ENCODE data around the gene MITF. TPM values are rescaled to one million over a fixed set of nuclear protein-coding genes. Genes with fewer than 3 reads are reported as not detected.

Gene MITF
- total RNA-seq, 1 experiment from 2014 or later, result 1.9 TPM

DNA sequence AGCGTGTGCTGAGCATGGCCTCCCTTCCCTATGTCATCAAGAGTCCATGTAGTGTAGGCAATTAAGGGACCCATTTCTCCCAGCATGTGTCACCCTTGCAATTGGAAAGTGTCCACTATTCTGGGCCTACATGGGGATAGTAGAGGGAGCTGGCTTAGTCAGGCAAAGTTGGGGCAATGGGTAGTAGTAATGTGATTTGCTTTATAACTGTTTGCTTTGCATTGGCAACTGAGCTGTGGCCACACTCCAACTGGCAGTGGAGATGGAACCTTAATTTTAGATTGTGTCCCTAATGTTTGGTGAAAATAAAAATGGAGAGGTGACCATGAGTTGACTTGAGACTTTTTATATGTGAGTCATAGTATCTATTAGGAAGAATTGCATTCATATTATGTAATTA, 162.5 kb downstream of the MITF start:
- Histone ChIP-seq H3K79me2 (ENCODE audit: insufficient read depth, low read length) (no peaks in the 10 kb centered on the region), H3K9me2 (ENCODE audit: insufficient read depth) (no peaks in the 10 kb centered on the region), H4K20me1 (ENCODE audit: insufficient read depth) (no peaks in the 10 kb centered on the region), H3K36me3 (ENCODE audit: control insufficient read depth in 1 of 2, insufficient read depth in 2 of 2, low read length in 2 of 2) (no peaks in the 10 kb centered on the region), H3K9ac (ENCODE audit: low read length) (no peak overlapping the region), H3K27ac (ENCODE audit: low read depth, low read length) (no peak overlapping the region), H3K4me1 (ENCODE audit: control insufficient read depth in 1 of 2, insufficient read depth in 2 of 2, low read length in 2 of 2) (no peaks in the 10 kb centered on the region), H3K27me3 (ENCODE audit: insufficient read depth, low read length) (no peaks in the 10 kb centered on the region), H3K4me2 (ENCODE audit: low read length) (no peak overlapping the region), H2AFZ (ENCODE audit: low read depth, low read length, poor library complexity, severe bottlenecking) (no peak overlapping the region), H3K4me3 (replicated peaks in 1 of 2; ENCODE audit: low read depth in 1 of 2, low read length in 2 of 2) (no peak overlapping the region), H3K9me3 (ENCODE audit: control insufficient read depth in 1 of 2, insufficient read depth in 1 of 2, low read depth in 1 of 2, low read length in 2 of 2) (no peaks in the 10 kb centered on the region)
- no peak for TF ChIP-seq CEBPB (IDR thresholded peaks at IDR 0.05; ENCODE audit: low read depth)
- TF ChIP-seq EZH2phosphoT487 (IDR thresholded peaks at IDR 0.05; ENCODE audit: borderline replicate concordance), result no peak
- TF ChIP-seq YY1 (IDR thresholded peaks at IDR 0.05; ENCODE audit: extremely low read depth, insufficient replicate concordance, low read depth, low read length), result no peak
- TF ChIP-seq EZH2 (IDR thresholded peaks at IDR 0.05), result no peak
- no peak for TF ChIP-seq SIN3A (IDR thresholded peaks at IDR 0.05; ENCODE audit: low read depth)
- no peak for TF ChIP-seq POLR2A (IDR thresholded peaks at IDR 0.05; ENCODE audit: borderline replicate concordance, extremely low read depth, insufficient read depth, insufficient read length)
- TF ChIP-seq POLR2AphosphoS5 (IDR thresholded peaks at IDR 0.05; ENCODE audit: low read depth, low read length), result no peak
- no peak for TF ChIP-seq SRF (IDR thresholded peaks at IDR 0.05; ENCODE audit: low read depth)
- no peak for TF ChIP-seq ZFX (IDR thresholded peaks at IDR 0.05)
- TF ChIP-seq JUND (IDR thresholded peaks at IDR 0.05), result no peak
- no peak for TF ChIP-seq SP1 (IDR thresholded peaks at IDR 0.05; ENCODE audit: low read depth)
- TF ChIP-seq, protein P1, sequence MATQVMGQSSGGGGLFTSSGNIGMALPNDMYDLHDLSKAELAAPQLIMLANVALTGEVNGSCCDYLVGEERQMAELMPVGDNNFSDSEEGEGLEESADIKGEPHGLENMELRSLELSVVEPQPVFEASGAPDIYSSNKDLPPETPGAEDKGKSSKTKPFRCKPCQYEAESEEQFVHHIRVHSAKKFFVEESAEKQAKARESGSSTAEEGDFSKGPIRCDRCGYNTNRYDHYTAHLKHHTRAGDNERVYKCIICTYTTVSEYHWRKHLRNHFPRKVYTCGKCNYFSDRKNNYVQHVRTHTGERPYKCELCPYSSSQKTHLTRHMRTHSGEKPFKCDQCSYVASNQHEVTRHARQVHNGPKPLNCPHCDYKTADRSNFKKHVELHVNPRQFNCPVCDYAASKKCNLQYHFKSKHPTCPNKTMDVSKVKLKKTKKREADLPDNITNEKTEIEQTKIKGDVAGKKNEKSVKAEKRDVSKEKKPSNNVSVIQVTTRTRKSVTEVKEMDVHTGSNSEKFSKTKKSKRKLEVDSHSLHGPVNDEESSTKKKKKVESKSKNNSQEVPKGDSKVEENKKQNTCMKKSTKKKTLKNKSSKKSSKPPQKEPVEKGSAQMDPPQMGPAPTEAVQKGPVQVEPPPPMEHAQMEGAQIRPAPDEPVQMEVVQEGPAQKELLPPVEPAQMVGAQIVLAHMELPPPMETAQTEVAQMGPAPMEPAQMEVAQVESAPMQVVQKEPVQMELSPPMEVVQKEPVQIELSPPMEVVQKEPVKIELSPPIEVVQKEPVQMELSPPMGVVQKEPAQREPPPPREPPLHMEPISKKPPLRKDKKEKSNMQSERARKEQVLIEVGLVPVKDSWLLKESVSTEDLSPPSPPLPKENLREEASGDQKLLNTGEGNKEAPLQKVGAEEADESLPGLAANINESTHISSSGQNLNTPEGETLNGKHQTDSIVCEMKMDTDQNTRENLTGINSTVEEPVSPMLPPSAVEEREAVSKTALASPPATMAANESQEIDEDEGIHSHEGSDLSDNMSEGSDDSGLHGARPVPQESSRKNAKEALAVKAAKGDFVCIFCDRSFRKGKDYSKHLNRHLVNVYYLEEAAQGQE (IDR thresholded peaks at IDR 0.05; ENCODE audit: low read depth), result no peak
- TF ChIP-seq RAD21 (IDR thresholded peaks at IDR 0.05; ENCODE audit: low read depth), result no peak
- intact Hi-C loops (cut with micrococcal nuclease), result no loop called here
- DNase-seq (ENCODE audit: low read depth, low spot score), result no peak
- ChIA-PET RAD21 (ENCODE audit: low non-redundant PET in 1 of 2, low total read pairs in 2 of 2, uncharacterized antibody in 2 of 2, unreplicated experiment in 2 of 2) (no interaction called here), POLR2A (no interaction called here), CTCF (no interaction called here)
- ATAC-seq, result no peak
- no TSS peak for BruUV-seq (replicated peaks)

Measured in HCT116 (cell line).